ENCODE data around the gene SIRT6.
"Not testable (repeated sequence)": the region's sequence is repeated elsewhere in the genome, so short reads cannot be mapped to it uniquely, and the experiment has no call there.

- not testable (repeated sequence) for TF ChIP-seq REST (IDR thresholded peaks at IDR 0.05; ENCODE audit: low read depth, low read length); EP300 (IDR thresholded peaks at IDR 0.05; ENCODE audit: borderline replicate concordance in 1 of 2, low read depth in 1 of 2, low read length in 1 of 2); CTCF (IDR thresholded peaks at IDR 0.05); POLR2AphosphoS5 (IDR thresholded peaks at IDR 0.05; ENCODE audit: low read depth, low read length); RCOR1 (IDR thresholded peaks at IDR 0.05; ENCODE audit: low read length); FOXM1 (IDR thresholded peaks at IDR 0.05; ENCODE audit: low read depth)
Observed at GRCh38 chr19:4129050-4129449, 53.3 kb downstream of the SIRT6 start.
